Liver (tissue), 9 donors: ENCODE data around the gene MTMR6. TPM values are rescaled to one million over a fixed set of nuclear protein-coding genes. Genes with fewer than 3 reads are reported as not detected.

ENCODE experiments used
- DNase-seq: peaks from one replicate; pipeline ENCODE4 v3.0.0-alpha.2; 2017; ENCODE audit warnings: low spot score
- H3K27ac ChIP-seq, 2 donors: one replicate each; pipeline ENCODE4 v1.7.0; 2013; ENCODE audit warnings: inconsistent platforms in 2 of 2, low read length in 2 of 2, control low read depth in 1 of 2, low read depth in 1 of 2, mild to moderate bottlenecking in 1 of 2
- H3K27me3 ChIP-seq, 4 donors: one replicate each; pipeline versions ENCODE4 v1.6.1 to v1.7.0; 2013; ENCODE audit warnings: low read length in 3 of 4, inconsistent platforms in 1 of 4, mild to moderate bottlenecking in 1 of 4, moderate library complexity in 1 of 4; ENCODE audit not compliant: control insufficient read depth in 4 of 4, insufficient read depth in 4 of 4
- H3K36me3 ChIP-seq, 4 donors: one replicate each; pipeline versions ENCODE4 v1.6.1 to v1.7.0; 2013; ENCODE audit warnings: low read length in 3 of 4, mild to moderate bottlenecking in 3 of 4, low read depth in 1 of 4, moderate library complexity in 1 of 4; ENCODE audit not compliant: control insufficient read depth in 4 of 4, insufficient read depth in 3 of 4
- H3K4me1 ChIP-seq, 4 donors: one replicate each; pipeline versions ENCODE4 v1.6.1 to v1.7.0; 2013; ENCODE audit warnings: low read length in 3 of 4, mild to moderate bottlenecking in 3 of 4, moderate library complexity in 1 of 4; ENCODE audit not compliant: control insufficient read depth in 4 of 4, insufficient read depth in 4 of 4
- H3K4me3 ChIP-seq, 3 donors: one replicate each; pipeline versions ENCODE4 v1.6.1 to v1.7.0; 2013; ENCODE audit warnings: low read length in 3 of 3, control low read depth in 1 of 3, low read depth in 1 of 3, mild to moderate bottlenecking in 1 of 3
- H3K9ac ChIP-seq, 2 donors: one replicate each; pipeline ENCODE4 v1.7.0; 2013; ENCODE audit warnings: low read length in 2 of 2, mild to moderate bottlenecking in 2 of 2, moderate library complexity in 2 of 2, control low read depth in 1 of 2, low read depth in 1 of 2
- H3K9me3 ChIP-seq, 4 donors: one replicate each; pipeline versions ENCODE4 v1.6.1 to v1.7.0; 2013; ENCODE audit warnings: low read length in 3 of 4; ENCODE audit not compliant: control insufficient read depth in 4 of 4
- EGR1 ChIP-seq, 2 donors: IDR thresholded peaks; 2 replicates each; pipeline ENCODE4 v1.6.1; 2016 to 2018; ENCODE audit warnings: antibody characterized with exemption in 2 of 2, low read depth in 2 of 2
- FOXA1 ChIP-seq: IDR thresholded peaks from 2 replicates; pipeline ENCODE4 v1.6.1; 2016; ENCODE audit warnings: antibody characterized with exemption
- FOXA2 ChIP-seq: IDR thresholded peaks from 2 replicates; pipeline ENCODE4 v1.6.1; 2016; ENCODE audit warnings: antibody characterized with exemption
- GABPA ChIP-seq, 2 donors: IDR thresholded peaks in 1 of 2; conservative IDR thresholded peaks in 1 of 2; 2 replicates each; pipeline ENCODE4 v1.6.1; 2016; ENCODE audit warnings: antibody characterized with exemption in 2 of 2, mild to moderate bottlenecking in 1 of 2, moderate library complexity in 1 of 2
- HNF4A ChIP-seq, 2 donors: conservative IDR thresholded peaks; 2 replicates each; pipeline ENCODE4 v1.6.1; 2016; ENCODE audit warnings: antibody characterized with exemption in 2 of 2, mild to moderate bottlenecking in 2 of 2
- HNF4G ChIP-seq: IDR thresholded peaks from 2 replicates; pipeline ENCODE4 v1.6.1; 2016; ENCODE audit warnings: antibody characterized with exemption
- JUND ChIP-seq, 2 donors: IDR thresholded peaks; 2 replicates each; pipeline ENCODE4 v1.6.1; 2016; ENCODE audit warnings: antibody characterized with exemption in 2 of 2
- NR2F2 ChIP-seq: IDR thresholded peaks from 2 replicates; pipeline ENCODE4 v1.6.1; 2016; ENCODE audit warnings: antibody characterized with exemption
- RAD21 ChIP-seq, 2 donors: IDR thresholded peaks; 2 replicates each; pipeline ENCODE4 v1.6.1; 2016; ENCODE audit warnings: antibody characterized with exemption in 2 of 2, mild to moderate bottlenecking in 2 of 2
- SP1 ChIP-seq: IDR thresholded peaks from 2 replicates; pipeline ENCODE4 v1.6.1; 2018; ENCODE audit warnings: antibody characterized with exemption, mild to moderate bottlenecking
- TAF1 ChIP-seq: conservative IDR thresholded peaks from 2 replicates; pipeline ENCODE4 v1.6.1; 2016; ENCODE audit warnings: antibody characterized with exemption, mild to moderate bottlenecking
- YY1 ChIP-seq: IDR thresholded peaks from 2 replicates; pipeline ENCODE4 v1.6.1; 2016; ENCODE audit warnings: antibody characterized with exemption, mild to moderate bottlenecking
- WGBS: extraction: QIAGEN DNeasy Blood & Tissue Kit; methylation state at CpG from one replicate; pipeline ENCODE4 v1.1.7; 2013; 5-methylcytosine and 5-hydroxymethylcytosine counted together
- polyA plus RNA-seq, 2 donors: library from polyadenylated mRNA; stranded (reverse) in 1 of 2; unstranded in 1 of 2; fragments of 200-250 nt in 1 of 2; fragments of >200 nt in 1 of 2; fragmentation: Nextera tagmentation in 1 of 2; extraction: Ambion mirVana in 1 of 2; gene quantifications; one replicate each; pipeline versions ENCODE4 v1.2.1 to v1.2.3, GENCODE V29; 2013 to 2015
- total RNA-seq, 2 donors: library from RNA; depleted of rRNA; stranded (reverse); fragments of >200 nt; gene quantifications; one replicate each; pipeline ENCODE4 v1.2.3, GENCODE V29; 2014
- TF ChIP-seq, protein P1 (sequence below): IDR thresholded peaks from 2 replicates; pipeline ENCODE4 v1.6.1; 2016; ENCODE audit warnings: antibody characterized with exemption
- TF ChIP-seq, protein P2 (sequence below): IDR thresholded peaks from 2 replicates; pipeline ENCODE4 v1.6.1; 2016; ENCODE audit warnings: antibody characterized with exemption
- TF ChIP-seq, protein P3 (sequence below): fragments of 150-350 bp; IDR thresholded peaks from 2 replicates; pipeline ENCODE4 v1.5.1; 2017; ENCODE audit warnings: improper control_type of control experiment, low read depth, low read length; ENCODE audit not compliant: missing input control
- TF ChIP-seq, protein P4 (sequence below): IDR thresholded peaks from 2 replicates; pipeline ENCODE4 v1.6.1; 2016; ENCODE audit warnings: antibody characterized with exemption, mild to moderate bottlenecking
- TF ChIP-seq, protein P5 (sequence below): IDR thresholded peaks from 2 replicates; pipeline ENCODE4 v1.6.1; 2016; ENCODE audit warnings: antibody characterized with exemption
- donor health status: healthy.
- donor health status: healthy.
- donor health status: healthy.
- donor health status: healthy.
- donor health status: healthy.

MTMR6 gene
- total and polyA plus RNA-seq, 4 donors: 5.3 to 12.6 (median 7.6) TPM

DNA sequence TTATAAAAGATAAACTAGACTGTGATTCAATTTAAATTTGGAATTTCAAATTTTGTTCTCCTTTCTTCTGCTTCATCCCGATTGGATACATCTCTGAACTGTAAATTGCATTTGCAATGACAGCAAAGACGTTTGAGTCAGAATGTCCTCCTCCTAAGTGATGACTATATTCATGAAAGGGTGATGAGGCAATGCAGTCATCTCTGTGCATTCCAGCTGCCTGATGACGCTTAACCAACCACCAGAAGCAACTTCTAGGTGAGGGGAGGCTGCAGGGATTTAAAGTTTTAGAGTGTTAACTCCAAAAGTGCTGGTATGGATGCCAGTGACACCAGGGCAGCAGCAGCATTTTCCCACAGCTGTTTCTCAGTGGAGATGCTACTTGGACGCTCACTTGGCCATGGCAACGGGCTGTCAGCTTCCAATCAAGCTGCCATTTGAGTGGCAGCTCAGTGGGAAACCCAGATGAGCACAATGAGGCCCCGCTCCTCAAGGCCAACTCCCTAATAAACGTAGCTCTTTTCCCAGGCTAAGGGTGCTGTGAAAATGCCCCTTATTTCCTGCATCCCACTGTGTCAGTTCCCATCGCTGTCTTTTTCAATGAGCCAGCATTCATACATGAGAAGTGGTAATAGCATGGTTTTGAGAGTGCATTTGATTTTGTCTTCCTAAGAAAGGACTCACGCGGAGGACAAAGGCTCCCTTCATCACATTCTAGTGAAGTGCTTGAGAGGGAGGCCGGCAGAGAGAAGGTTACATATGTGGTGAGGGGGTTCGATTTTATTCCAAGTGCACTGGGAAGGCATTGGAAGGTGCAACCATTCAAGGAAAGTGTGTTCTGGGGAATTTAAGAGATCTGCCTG is 70.0 kb downstream of the MTMR6 start:
- Histone ChIP-seq H3K9me3 (no peaks in the 10 kb centered on the region), H3K9ac (no peak overlapping the region), H3K4me3 (no peak overlapping the region), H3K27me3 (peaks cover 0 to 3% (median 0%) of the 10 kb centered on the region in 4 donors), H3K27ac (no peak overlapping the region), H3K36me3 (no peaks in the 10 kb centered on the region), H3K4me1 (no peaks in the 10 kb centered on the region)
- DNase-seq: no peak
- 61% methylated on average over 12 of the region's 12 CpGs for WGBS
- TF ChIP-seq GABPA (IDR thresholded peaks at IDR 0.05 in 1 of 2, conservative IDR thresholded peaks at IDR 0.05 in 1 of 2): no peak
- no peak for TF ChIP-seq TAF1
- TF ChIP-seq EGR1 (IDR thresholded peaks at IDR 0.05; ENCODE audit: low read depth in 2 of 2): no peak
- TF ChIP-seq FOXA2: no peak
- no peak for TF ChIP-seq JUND (IDR thresholded peaks at IDR 0.05)
- TF ChIP-seq RAD21 (IDR thresholded peaks at IDR 0.05): no peak
- TF ChIP-seq, protein P1, sequence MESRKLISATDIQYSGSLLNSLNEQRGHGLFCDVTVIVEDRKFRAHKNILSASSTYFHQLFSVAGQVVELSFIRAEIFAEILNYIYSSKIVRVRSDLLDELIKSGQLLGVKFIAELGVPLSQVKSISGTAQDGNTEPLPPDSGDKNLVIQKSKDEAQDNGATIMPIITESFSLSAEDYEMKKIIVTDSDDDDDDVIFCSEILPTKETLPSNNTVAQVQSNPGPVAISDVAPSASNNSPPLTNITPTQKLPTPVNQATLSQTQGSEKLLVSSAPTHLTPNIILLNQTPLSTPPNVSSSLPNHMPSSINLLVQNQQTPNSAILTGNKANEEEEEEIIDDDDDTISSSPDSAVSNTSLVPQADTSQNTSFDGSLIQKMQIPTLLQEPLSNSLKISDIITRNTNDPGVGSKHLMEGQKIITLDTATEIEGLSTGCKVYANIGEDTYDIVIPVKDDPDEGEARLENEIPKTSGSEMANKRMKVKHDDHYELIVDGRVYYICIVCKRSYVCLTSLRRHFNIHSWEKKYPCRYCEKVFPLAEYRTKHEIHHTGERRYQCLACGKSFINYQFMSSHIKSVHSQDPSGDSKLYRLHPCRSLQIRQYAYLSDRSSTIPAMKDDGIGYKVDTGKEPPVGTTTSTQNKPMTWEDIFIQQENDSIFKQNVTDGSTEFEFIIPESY: no peak
- TF ChIP-seq HNF4A (conservative IDR thresholded peaks at IDR 0.05): no peak
- TF ChIP-seq, protein P2, sequence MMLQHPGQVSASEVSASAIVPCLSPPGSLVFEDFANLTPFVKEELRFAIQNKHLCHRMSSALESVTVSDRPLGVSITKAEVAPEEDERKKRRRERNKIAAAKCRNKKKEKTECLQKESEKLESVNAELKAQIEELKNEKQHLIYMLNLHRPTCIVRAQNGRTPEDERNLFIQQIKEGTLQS: no peak
- TF ChIP-seq, protein P3, sequence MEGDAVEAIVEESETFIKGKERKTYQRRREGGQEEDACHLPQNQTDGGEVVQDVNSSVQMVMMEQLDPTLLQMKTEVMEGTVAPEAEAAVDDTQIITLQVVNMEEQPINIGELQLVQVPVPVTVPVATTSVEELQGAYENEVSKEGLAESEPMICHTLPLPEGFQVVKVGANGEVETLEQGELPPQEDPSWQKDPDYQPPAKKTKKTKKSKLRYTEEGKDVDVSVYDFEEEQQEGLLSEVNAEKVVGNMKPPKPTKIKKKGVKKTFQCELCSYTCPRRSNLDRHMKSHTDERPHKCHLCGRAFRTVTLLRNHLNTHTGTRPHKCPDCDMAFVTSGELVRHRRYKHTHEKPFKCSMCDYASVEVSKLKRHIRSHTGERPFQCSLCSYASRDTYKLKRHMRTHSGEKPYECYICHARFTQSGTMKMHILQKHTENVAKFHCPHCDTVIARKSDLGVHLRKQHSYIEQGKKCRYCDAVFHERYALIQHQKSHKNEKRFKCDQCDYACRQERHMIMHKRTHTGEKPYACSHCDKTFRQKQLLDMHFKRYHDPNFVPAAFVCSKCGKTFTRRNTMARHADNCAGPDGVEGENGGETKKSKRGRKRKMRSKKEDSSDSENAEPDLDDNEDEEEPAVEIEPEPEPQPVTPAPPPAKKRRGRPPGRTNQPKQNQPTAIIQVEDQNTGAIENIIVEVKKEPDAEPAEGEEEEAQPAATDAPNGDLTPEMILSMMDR: no peak
- no peak for TF ChIP-seq YY1
- TF ChIP-seq, protein P4, sequence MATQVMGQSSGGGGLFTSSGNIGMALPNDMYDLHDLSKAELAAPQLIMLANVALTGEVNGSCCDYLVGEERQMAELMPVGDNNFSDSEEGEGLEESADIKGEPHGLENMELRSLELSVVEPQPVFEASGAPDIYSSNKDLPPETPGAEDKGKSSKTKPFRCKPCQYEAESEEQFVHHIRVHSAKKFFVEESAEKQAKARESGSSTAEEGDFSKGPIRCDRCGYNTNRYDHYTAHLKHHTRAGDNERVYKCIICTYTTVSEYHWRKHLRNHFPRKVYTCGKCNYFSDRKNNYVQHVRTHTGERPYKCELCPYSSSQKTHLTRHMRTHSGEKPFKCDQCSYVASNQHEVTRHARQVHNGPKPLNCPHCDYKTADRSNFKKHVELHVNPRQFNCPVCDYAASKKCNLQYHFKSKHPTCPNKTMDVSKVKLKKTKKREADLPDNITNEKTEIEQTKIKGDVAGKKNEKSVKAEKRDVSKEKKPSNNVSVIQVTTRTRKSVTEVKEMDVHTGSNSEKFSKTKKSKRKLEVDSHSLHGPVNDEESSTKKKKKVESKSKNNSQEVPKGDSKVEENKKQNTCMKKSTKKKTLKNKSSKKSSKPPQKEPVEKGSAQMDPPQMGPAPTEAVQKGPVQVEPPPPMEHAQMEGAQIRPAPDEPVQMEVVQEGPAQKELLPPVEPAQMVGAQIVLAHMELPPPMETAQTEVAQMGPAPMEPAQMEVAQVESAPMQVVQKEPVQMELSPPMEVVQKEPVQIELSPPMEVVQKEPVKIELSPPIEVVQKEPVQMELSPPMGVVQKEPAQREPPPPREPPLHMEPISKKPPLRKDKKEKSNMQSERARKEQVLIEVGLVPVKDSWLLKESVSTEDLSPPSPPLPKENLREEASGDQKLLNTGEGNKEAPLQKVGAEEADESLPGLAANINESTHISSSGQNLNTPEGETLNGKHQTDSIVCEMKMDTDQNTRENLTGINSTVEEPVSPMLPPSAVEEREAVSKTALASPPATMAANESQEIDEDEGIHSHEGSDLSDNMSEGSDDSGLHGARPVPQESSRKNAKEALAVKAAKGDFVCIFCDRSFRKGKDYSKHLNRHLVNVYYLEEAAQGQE: no peak
- TF ChIP-seq HNF4G: no peak
- TF ChIP-seq, protein P5, sequence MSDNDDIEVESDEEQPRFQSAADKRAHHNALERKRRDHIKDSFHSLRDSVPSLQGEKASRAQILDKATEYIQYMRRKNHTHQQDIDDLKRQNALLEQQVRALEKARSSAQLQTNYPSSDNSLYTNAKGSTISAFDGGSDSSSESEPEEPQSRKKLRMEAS: no peak
- TF ChIP-seq SP1: no peak
- no peak for TF ChIP-seq NR2F2
- TF ChIP-seq FOXA1: no peak
